NT2/D1 (cell line): ENCODE results near the gene PHIP.
"Not testable (repeated sequence)": the region's sequence is repeated elsewhere in the genome, so short reads cannot be mapped to it uniquely, and the experiment has no call there.

Experiments
- DNase-seq: peaks from one replicate; pipeline ENCODE4 v3.0.0-alpha.2; 2011; ENCODE audit warnings: low read depth, low spot score
- H3K27me3 ChIP-seq: 2 replicates; pipeline ENCODE4 v1.6.0; 2011; ENCODE audit warnings: mild to moderate bottlenecking; ENCODE audit not compliant: insufficient read length, insufficient read depth
- H3K36me3 ChIP-seq: 2 replicates; pipeline ENCODE4 v1.6.1; 2011; ENCODE audit warnings: mild to moderate bottlenecking, low read length, mixed read lengths; ENCODE audit not compliant: insufficient read depth, insufficient read length
- H3K4me1 ChIP-seq: 2 replicates; pipeline ENCODE4 v1.5.1; 2011; ENCODE audit not compliant: insufficient read depth, insufficient read length
- H3K4me3 ChIP-seq: 2 replicates; pipeline ENCODE4 v1.5.1; 2011; ENCODE audit warnings: low read depth; ENCODE audit not compliant: insufficient read length
- H3K9ac ChIP-seq: 2 replicates; pipeline ENCODE4 v1.6.0; 2011; ENCODE audit warnings: low read depth; ENCODE audit not compliant: insufficient read length
- H3K9me3 ChIP-seq: 2 replicates; pipeline ENCODE4 v1.5.1; 2011; ENCODE audit warnings: mild to moderate bottlenecking, low read length; ENCODE audit not compliant: insufficient read depth
- SUZ12 ChIP-seq: IDR thresholded peaks from 2 replicates; pipeline ENCODE4 v1.6.1; 2011; ENCODE audit not compliant: insufficient read length, insufficient read depth; ENCODE audit errors: extremely low read depth
- YY1 ChIP-seq: IDR thresholded peaks from 2 replicates; pipeline ENCODE4 v1.6.1; 2011; ENCODE audit not compliant: insufficient read length, insufficient read depth
- ZNF274 ChIP-seq: IDR thresholded peaks from 2 replicates; pipeline ENCODE4 v1.6.1; 2011; ENCODE audit warnings: mild to moderate bottlenecking, low read depth, low read length

The PHIP gene

DNA sequence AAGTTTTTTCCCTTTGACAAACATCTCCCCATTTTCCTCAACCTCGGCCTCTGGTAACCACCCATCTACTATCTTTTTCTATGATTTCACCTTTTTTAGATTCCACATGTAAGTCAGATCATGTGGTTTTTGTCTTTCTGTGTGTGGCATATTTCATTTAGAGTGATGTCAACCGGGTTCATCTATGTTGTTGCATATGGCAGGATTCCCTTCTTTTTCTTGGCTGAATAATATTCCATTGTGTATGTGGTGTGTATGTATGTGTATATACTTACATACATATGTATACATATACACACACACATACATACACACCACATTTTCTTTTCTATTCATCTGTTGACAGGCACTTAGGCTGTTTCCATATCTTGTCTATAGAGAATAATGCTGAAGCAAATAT lies 22.2 kb upstream of the PHIP start:
- Histone ChIP-seq H3K4me1 (no peaks in the 10 kb centered on the region), H3K4me3 (no peak overlapping the region), H3K36me3 (no peaks in the 10 kb centered on the region), H3K9me3 (no peaks in the 10 kb centered on the region), H3K9ac (no peak overlapping the region), H3K27me3 (no peaks in the 10 kb centered on the region)
- DNase-seq, result no peak
- TF ChIP-seq YY1, result no peak
- no peak for TF ChIP-seq SUZ12
- TF ChIP-seq ZNF274, result no peak

DNA sequence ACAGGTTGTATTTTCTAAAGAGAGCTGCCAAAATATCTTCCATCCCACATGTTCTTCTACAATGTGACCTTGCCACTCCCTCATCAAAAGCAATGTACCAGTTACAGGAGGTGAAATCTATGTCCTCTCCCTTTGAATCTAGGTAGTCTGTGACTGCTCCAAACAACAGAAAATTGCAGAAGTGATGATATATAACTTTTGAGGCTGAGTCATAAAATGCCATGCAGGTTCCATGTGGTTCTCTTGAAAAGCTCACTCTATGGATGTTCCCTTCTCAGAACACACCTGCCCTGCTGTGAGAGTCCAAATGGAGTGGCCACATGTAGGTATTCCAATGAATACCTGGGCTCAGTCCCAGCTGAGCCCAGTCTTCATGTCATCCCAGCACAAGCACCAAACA lies 16.9 kb upstream of the PHIP start:
- Histone ChIP-seq H3K4me3 (no peak overlapping the region), H3K36me3 (no peaks in the 10 kb centered on the region), H3K9ac (no peak overlapping the region), H3K27me3 (no peaks in the 10 kb centered on the region), H3K9me3 (no peaks in the 10 kb centered on the region), H3K4me1 (no peaks in the 10 kb centered on the region)
- no peak for DNase-seq
- TF ChIP-seq SUZ12 (no peak), YY1 (no peak), ZNF274 (no peak)

DNA sequence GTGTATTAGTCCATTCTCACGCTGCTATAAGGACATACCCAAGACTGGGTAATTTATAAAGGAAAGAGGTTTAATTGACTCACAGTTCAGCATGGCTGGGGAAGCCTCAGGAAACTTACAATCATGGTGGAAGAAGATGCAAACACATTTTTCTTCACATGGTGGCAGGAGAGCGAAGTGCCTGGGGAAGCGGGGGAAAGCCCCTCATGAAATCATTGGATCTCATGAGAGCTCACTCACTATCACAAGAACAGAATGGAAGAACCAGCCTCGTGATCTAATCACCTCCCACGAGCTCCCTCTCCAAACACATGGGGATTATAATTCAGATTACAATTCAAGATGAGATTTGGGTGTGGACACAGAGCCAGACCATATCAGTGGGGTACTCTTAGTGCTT lies 13.7 kb upstream of the PHIP start:
- not testable (repeated sequence) for DNase-seq, H3K36me3 ChIP-seq, H3K4me1 ChIP-seq

DNA sequence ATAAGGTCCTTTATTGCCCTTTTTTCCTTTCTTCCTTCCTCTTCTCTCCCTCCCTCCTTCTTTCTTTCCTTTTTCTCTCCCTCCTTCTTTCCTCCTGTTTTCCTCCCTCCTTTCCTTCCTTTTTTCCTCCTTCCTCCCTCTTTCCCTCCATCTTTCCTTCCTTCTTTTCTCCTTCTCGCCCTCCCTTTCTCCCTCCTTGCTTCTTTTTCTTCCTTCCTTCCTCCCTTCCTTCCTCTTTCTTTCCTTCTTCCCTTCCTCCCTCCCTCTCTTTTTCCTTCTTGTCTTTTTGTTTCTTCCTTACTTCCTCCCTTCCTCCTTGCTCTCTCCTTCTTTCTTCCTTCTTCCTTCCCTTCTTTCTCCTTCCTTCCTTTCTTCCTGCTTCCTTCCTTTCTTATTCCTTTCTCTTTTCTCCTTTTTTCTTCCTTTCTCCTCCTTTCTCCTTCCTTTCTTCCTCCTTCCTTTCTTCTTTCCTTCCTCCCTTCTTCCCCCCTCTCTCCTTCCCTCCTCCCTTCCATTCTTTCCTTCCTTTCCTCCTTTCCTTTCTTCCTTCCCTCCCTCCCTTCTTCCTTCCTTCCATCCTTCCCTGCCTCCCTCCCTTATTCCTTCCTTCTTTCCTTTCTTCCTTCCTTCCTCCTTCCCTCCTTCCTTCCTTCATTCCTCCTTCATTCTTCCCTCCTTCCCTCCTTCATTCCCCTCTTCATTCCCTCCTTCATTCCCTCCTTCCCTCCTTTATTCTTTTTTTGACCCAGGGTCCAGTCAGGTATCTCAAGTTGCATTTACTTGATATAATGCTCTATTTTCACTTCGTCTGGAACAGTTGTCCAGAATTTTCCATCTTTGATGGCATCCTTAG lies 11.7 kb upstream of the PHIP start:
- Histone ChIP-seq H3K27me3 (no peaks in the 10 kb centered on the region), H3K9me3 (no peaks in the 10 kb centered on the region), H3K9ac (no peak overlapping the region), H3K4me1 (no peaks in the 10 kb centered on the region), H3K4me3 (no peak overlapping the region), H3K36me3 (no peaks in the 10 kb centered on the region)
- TF ChIP-seq ZNF274 (no peak), SUZ12 (no peak), YY1 (no peak)
- no peak for DNase-seq

More for the DNA sequence above, 13.7 kb upstream of the PHIP start:
- H3K9ac ChIP-seq, H3K4me3 ChIP-seq, H3K9me3 ChIP-seq, H3K27me3 ChIP-seq: not testable (repeated sequence)

DNA sequence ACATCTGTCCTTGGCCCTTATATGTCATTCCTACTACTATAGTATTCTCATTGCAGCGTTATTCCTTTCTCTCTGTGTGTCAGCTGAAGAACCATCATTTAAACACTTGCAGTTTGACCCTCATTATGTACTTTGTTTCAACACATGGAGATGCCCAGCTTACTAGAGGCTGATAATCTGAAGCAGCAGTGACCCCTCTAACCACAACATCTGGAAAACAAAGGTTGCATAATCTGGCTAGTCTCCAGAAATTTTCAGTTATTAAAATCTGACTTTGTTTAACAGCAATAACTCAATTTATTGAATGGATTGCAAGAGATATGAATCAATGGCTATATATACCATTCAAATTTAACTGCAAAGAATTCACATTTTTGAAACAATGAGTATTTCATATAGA lies 6.6 kb upstream of the PHIP start:
- H3K4me1 ChIP-seq, result no peaks in the 10 kb centered on the region
- H3K9me3 ChIP-seq, result no peaks in the 10 kb centered on the region
- no peak overlapping the region for H3K4me3 ChIP-seq
- no peaks in the 10 kb centered on the region for H3K27me3 ChIP-seq
- H3K36me3 ChIP-seq, result no peaks in the 10 kb centered on the region
- no peak for DNase-seq
- no peak overlapping the region for H3K9ac ChIP-seq
- TF ChIP-seq YY1 (no peak), ZNF274 (no peak), SUZ12 (no peak)

DNA sequence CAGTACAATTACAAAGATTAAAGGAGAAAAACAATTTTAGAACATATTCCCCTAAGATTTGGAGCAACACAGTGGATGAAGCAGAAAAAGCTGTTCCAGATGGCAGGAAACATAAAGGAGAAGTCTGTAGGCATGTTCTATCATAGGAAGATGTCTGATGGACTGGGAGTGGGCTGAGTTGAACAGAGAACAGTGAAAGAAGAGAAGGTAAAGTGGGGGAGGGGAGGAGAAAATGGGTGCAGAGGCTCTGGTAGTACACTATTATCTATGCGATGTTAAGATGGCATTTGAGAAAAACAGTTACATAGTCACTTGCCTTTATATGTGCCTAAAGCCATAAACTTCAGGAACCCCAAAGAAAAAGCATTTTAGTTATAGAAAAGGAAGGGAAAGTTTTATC lies 4.2 kb upstream of the PHIP start:
- H3K9ac ChIP-seq, result no peak overlapping the region
- no peaks in the 10 kb centered on the region for H3K36me3 ChIP-seq
- H3K4me1 ChIP-seq, result no peaks in the 10 kb centered on the region
- H3K4me3 ChIP-seq, result no peak overlapping the region
- TF ChIP-seq SUZ12 (no peak), YY1 (no peak), ZNF274 (no peak)
- H3K27me3 ChIP-seq, result no peaks in the 10 kb centered on the region
- DNase-seq, result no peak
- no peaks in the 10 kb centered on the region for H3K9me3 ChIP-seq

DNA sequence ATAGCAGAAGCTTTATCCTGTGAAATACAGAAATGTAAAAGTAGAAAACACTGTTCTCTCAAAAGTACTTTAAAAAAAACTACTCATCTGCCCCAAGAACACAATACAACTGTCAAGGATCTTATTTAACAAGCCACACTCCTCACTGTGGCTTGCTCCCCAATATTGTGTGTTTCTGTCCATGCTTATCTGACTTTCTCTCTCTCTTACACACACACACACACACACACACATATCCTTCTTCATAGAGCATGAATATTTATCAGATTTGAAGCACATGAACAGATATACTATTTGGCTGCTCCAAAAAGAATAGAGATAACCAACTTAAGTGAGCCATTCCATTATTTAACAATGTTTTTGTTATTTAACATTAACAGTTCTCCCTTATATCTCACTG lies 3.6 kb upstream of the PHIP start:
- no peak overlapping the region for H3K9ac ChIP-seq
- no peak overlapping the region for H3K4me3 ChIP-seq
- no peak for TF ChIP-seq ZNF274
- TF ChIP-seq SUZ12, result no peak
- no peak for TF ChIP-seq YY1
- no peaks in the 10 kb centered on the region for H3K9me3 ChIP-seq
- H3K36me3 ChIP-seq, result no peaks in the 10 kb centered on the region
- no peaks in the 10 kb centered on the region for H3K27me3 ChIP-seq
- no peak for DNase-seq
- no peaks in the 10 kb centered on the region for H3K4me1 ChIP-seq
